HG03045 (cell line): Measurements from ENCODE around the gene PIGW.

Experiments
- ATAC-seq: cut with Tn5 transposase; IDR thresholded peaks from one replicate; pipeline ENCODE4 v1.9.1; 2021; ENCODE audit warnings: mild to moderate bottlenecking, moderate library complexity; ENCODE audit not compliant: unreplicated experiment

PIGW gene

DNA sequence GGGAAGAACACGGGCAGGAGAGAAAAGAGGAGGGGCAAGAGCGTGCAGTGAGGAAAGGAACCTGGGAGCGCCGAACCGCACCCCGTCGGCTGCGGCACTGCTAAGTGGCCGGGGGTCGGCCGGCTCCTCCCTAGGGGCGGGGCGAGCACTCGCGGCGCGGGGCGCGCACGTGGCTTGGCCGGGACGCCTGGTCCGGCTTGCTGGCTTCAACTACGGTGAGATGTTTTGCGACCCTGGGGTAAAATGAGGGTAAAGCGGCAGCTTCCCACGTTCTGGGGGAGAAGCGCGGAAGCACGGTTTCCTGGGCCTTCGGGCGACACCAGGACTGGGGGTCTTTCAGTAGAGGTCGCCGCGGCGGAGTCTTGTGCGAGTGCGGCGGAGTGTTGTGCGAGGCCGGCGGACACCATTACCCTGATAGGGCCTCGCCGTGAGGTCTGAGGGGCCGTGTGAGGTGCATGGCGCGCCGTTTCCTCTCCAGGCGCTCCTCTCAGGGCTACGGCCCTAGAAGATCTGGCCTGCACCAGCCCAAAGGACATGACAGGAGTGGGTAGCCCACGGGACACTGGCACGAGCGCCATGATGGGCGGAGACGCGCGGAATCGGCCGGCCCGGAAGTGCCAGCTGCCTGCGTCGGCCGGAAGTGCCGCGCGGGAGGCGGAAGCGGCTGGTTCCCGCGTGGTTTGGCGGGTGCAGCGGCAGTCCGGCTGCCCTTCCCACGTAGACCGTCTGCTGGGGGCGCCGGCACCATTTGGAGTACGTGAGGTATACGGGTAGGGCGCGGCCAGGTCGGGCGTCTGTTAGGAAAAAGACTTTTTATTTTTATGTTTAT lies at the start of gene PIGW, which contains the start of gene MYO19:
Gene PIGW, plus strand, starts transcription at position 148 of the 829 bp plus-strand sequence. CDS start 2,115 bp downstream, outside the sequence.
Gene MYO19, minus strand, starts transcription at position 29 of the 829 bp plus-strand sequence. CDS start 2,330 bp downstream, outside the sequence.
- peak; percentile 83 for ATAC-seq

DNA sequence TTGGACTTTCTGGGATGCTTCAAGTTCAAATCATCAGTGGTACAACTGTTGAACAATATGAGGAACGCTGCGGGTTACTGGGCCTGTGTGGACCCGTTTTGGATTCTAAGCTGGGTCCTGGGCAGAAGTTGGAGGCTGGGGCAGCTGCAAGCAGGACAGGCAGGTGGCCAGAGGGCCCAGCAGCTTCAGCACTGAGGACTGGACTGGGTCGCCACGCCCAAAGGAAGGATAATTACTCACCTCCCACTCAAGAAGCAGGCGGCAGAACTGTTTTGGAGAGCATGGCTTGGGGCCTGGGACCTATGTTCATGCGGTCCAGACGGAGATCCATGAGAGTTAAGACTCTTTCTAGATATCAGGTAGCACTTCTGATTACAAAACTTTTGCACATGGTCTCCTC lies 49.8 kb upstream of the PIGW start:
- ATAC-seq: no peak

GRCh38 chr17:36485805-36486203 lies 49.0 kb upstream of the PIGW start:
- ATAC-seq: peak; percentile 14

DNA sequence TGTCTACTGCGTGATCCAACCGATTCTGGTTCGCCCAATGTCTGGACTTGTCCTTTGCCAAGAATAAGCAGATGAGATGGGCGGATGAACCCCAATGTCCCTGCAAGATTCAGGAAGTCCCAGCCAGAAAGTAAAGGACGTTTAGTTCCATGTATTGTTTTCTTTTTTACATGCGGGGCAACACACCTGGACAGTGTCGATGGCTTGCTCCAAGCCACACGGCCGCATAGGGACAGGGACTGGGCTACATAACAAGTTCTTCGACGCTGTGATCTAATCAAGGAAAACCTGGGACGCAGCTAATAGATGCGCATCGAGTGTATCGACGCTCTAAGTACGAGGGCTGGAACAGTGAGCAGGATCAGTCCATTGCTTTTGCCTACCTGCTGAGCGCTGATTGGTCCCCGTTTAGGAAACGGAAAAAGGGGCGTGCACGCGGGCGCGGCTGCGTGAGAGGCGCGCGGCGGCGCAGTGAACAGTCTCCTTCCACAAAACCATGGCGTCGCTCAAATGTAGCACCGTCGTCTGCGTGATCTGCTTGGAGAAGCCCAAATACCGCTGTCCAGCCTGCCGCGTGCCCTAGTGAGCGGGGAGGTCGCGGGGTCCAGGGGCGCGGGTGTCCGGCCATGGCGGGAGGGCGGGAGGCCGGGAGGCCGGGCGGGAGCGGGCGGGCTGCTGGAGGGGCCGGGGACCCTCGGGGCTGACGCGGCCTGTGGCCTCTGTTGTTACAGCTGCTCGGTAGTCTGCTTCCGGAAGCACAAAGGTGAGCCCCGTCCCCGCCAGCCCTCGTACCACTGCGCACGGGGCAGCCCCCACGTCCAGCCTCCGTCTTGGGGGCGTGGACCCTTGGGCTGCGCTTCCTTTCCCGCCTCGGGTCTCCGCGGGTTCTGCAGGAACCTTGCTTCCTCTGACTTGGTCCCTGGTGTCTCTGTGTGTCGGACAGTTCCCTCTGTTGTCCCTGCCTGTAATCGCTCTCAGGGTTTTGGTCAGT lies 48.3 kb upstream of the PIGW start, which contains the start of gene ZNHIT3:
Gene ZNHIT3, plus strand, starts transcription at position 478 of the 991 bp plus-strand sequence. Its CDS starts 19 bp downstream, at position 497.
- peak; percentile 87 for ATAC-seq

GRCh38 chr17:36493956-36494355 lies 40.8 kb upstream of the PIGW start:
- ATAC-seq: no peak

- ATAC-seq: no peak
Observed at GRCh38 chr17:36494674-36495073, 40.1 kb upstream of the PIGW start.

- ATAC-seq: no peak
Observed at GRCh38 chr17:36495076-36495578, 39.7 kb upstream of the PIGW start.

DNA sequence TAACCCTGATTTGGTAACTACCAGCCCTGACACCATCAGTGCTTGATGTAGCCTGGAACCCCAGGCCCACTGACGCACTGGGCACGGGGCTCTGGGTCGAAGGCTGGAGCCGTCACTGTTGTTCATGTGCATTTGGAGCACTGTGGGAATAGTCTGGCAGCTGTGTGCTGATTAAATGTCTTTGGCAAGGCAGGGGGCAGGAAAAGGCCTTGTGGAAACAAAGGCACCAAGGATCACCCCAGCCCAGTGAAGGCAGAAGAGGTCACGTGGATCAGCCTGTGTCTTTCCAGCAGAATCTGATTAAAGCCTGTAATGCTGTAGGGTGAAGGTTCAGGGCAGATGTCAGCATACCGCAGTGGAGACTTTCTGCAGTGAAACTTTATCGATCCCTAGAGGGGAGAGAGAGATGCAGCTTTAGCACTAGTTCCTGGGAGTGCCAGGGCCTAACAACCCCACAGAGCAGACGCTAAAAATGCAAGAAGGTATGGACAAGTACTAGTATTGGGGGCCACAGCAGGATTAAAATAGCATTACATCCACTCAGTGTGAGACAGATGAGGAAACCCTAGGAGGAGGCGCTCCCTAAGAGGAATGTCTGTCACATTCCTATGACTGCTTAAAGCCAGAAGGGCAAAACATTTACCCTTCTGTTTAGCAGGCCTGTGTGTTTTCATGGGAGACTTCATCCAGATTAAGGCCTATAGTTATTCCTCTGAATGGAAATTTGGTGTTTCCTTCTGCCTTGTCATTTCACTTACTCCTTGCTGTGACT lies 38.6 kb upstream of the PIGW start:
- no peak for ATAC-seq

DNA sequence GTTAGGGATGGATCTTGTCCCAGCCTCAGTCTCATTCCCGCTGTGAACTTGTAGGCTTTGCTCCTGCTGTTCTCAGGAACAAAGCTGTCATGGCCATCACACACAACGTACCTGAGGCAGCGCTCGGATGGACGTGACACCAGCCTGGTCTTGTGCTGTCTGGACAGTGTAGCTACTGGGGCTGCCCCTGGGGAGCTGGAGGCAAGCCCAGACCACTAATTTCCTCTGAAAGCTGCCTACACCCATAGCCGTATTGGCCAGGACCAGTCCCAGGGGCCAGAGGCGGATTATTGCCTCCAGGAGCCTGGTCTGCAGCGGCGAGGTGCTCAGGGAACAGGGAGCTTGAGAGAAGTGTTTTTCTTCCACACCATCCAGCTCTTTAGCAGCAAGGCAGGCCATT lies 36.6 kb upstream of the PIGW start:
- ATAC-seq: no peak

DNA sequence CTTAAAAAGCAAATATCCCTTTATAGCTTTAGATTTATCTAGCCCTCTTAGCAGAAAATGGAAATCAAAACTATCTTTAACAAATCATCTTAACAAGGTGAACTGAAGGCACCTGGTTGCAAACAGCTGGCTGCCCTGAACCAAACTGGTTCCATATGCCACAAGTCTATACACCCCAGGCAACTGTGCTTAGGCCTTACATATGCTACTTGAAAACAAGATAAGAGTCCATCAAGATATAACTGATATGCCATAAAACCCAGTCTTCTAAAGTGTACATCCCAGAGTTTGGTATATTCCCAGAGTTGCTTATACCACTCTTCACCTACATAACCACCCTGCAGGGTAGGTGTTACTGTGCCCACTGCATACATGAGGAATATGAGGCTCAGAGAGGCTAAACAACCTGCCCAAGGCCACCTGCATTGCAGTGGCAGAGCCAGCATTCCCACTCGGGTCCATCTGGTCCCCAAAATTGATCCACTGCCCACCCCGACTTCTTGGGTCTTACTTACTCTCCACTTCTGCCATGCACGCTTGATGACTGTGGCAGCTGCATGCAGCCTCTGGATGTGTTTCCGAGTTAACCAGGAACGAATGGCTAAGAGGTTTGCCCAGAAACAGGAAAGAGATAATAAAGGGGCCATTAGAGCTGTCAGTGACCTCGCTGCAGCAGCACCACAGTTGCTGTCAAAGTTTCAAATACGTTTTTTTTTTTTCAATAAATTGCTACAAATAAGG lies 36.1 kb upstream of the PIGW start:
- ATAC-seq: no peak

DNA sequence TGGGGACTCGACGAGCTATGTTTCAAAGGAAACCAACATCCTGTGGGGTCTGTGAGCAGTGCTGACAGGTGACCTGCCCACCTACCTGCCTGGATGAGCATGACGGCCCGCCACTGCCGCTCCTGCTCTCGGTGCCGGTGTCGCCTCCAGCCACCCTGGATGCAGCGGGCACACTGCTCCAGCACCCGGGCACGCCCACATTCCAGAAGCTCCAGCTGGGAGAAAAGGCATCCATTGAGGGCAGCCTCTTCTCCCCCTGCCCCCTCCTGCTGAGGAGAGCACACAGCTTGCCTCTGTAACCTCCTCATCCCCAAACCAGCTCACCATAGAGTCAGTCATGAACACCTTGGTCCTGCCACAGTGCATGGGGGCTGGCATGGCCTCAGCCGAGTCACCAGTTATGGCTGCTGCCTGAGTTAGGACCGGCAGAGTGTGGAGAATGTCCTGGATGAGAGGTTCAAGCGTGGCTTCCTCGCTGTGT lies 34.0 kb upstream of the PIGW start:
- ATAC-seq: no peak

- ATAC-seq: no peak
Observed at GRCh38 chr17:36501351-36501750, 33.4 kb upstream of the PIGW start.

GRCh38 chr17:36501963-36502362 lies 32.8 kb upstream of the PIGW start:
- ATAC-seq: no peak

GRCh38 chr17:36503456-36504155 lies 31.2 kb upstream of the PIGW start:
- no peak for ATAC-seq

- ATAC-seq: no peak
Observed at GRCh38 chr17:36504156-36504545, 30.6 kb upstream of the PIGW start.

GRCh38 chr17:36505171-36505570 lies 29.6 kb upstream of the PIGW start:
- no peak for ATAC-seq

GRCh38 chr17:36506249-36506826 lies 28.4 kb upstream of the PIGW start:
- no peak for ATAC-seq

- no peak for ATAC-seq
Observed at GRCh38 chr17:36506831-36507230, 28.0 kb upstream of the PIGW start.

DNA sequence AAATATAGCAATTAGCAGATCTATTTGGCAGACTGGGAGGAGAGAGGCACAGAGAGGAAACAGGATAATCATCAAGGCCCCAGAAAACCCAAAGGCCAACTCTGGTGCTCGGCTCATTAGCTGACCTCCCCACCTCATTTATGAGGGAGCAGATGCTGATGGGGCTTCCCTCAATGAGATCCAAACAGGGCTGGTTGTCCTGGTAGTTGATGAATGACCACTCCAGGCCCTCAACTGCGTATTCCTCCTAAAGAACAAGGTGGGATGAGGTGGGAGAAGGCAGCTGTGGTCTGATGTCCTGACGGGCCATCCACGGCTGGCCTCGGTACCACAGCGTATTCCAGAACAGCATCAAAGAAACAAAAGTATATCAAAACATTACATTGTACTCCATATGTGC lies 27.5 kb upstream of the PIGW start:
- ATAC-seq: no peak
